ENCODE results near the gene TTLL5.

TTLL5 gene

GRCh38 chr14:75910048-75910447 lies 249.0 kb downstream of the TTLL5 start:
- Histone ChIP-seq H2BK5ac (ENCODE audit: low read depth, low read length, poor library complexity, severe bottlenecking) (no peak overlapping the region), H2BK120ac (ENCODE audit: low read depth, low read length) (no peak overlapping the region), H3K4me2 (ENCODE audit: low read length, poor library complexity, severe bottlenecking) (no peak overlapping the region), H3K79me1 (replicated peaks; ENCODE audit: low read length, poor library complexity, severe bottlenecking) (peaks cover 7% of the 10 kb centered on the region), H3K4me3 (ENCODE audit: insufficient read depth in 1 of 2, low read depth in 1 of 2, low read length in 2 of 2) (no peak overlapping the region), H3K27me3 (ENCODE audit: control insufficient read depth in 1 of 2, insufficient read depth in 1 of 2, low read length in 2 of 2) (no peaks in the 10 kb centered on the region), H3K23ac (ENCODE audit: low read length in 2 of 2) (no peak overlapping the region), H3K4ac (ENCODE audit: low read depth in 1 of 2, low read length in 2 of 2) (no peak overlapping the region), H2BK15ac (ENCODE audit: low read depth, poor library complexity, severe bottlenecking) (no peak overlapping the region), H3K9ac (ENCODE audit: low read length) (no peak overlapping the region), H3K9me3 (ENCODE audit: control insufficient read depth, low read length) (no peaks in the 10 kb centered on the region), H3K36me3 (ENCODE audit: control insufficient read depth in 1 of 2, insufficient read depth in 2 of 2, low read depth in 1 of 2, low read length in 2 of 2) (peaks cover 3 to 7% of the 10 kb centered on the region in 2 experiments), H4K8ac (ENCODE audit: low read length) (no peak overlapping the region), H3K4me1 (ENCODE audit: control insufficient read depth, insufficient read depth, low read depth, low read length) (peaks cover 2% of the 10 kb centered on the region), H2BK12ac (ENCODE audit: low read length in 2 of 2) (no peak overlapping the region), H2AFZ (ENCODE audit: low read depth, low read length) (no peak overlapping the region), H3K18ac (ENCODE audit: low read depth in 1 of 2, low read length in 2 of 2) (no peak overlapping the region), H3K14ac (ENCODE audit: low read length in 2 of 2) (no peak overlapping the region), H3K27ac (ENCODE audit: low read length, poor library complexity, severe bottlenecking) (no peak overlapping the region), H4K91ac (ENCODE audit: low read length) (no peak overlapping the region), H2AK5ac (ENCODE audit: low read length, severe bottlenecking) (no peak overlapping the region)
- WGBS: 84% methylated on average over 2 of the region's 2 CpGs
- DNase-seq: no peak

GRCh38 chr14:75911883-75912282 lies 250.8 kb downstream of the TTLL5 start:
- Histone ChIP-seq H3K27me3 (ENCODE audit: control insufficient read depth in 1 of 2, insufficient read depth in 1 of 2, low read length in 2 of 2) (no peaks in the 10 kb centered on the region), H4K8ac (ENCODE audit: low read length) (no peak overlapping the region), H2BK120ac (ENCODE audit: low read depth, low read length) (no peak overlapping the region), H3K79me1 (replicated peaks; ENCODE audit: low read length, poor library complexity, severe bottlenecking) (peaks cover 4% of the 10 kb centered on the region), H3K4me2 (ENCODE audit: low read length, poor library complexity, severe bottlenecking) (no peak overlapping the region), H2BK15ac (ENCODE audit: low read depth, poor library complexity, severe bottlenecking) (no peak overlapping the region), H3K4me1 (ENCODE audit: control insufficient read depth, insufficient read depth, low read depth, low read length) (no peaks in the 10 kb centered on the region), H3K27ac (ENCODE audit: low read length, poor library complexity, severe bottlenecking) (no peak overlapping the region), H3K14ac (ENCODE audit: low read length in 2 of 2) (no peak overlapping the region), H3K36me3 (ENCODE audit: control insufficient read depth in 1 of 2, insufficient read depth in 2 of 2, low read depth in 1 of 2, low read length in 2 of 2) (peaks cover 3 to 7% of the 10 kb centered on the region in 2 experiments), H3K18ac (ENCODE audit: low read depth in 1 of 2, low read length in 2 of 2) (no peak overlapping the region), H3K4ac (ENCODE audit: low read depth in 1 of 2, low read length in 2 of 2) (no peak overlapping the region), H3K4me3 (ENCODE audit: insufficient read depth in 1 of 2, low read depth in 1 of 2, low read length in 2 of 2) (no peak overlapping the region), H2AK5ac (ENCODE audit: low read length, severe bottlenecking) (no peak overlapping the region), H2BK5ac (ENCODE audit: low read depth, low read length, poor library complexity, severe bottlenecking) (no peak overlapping the region), H3K9me3 (ENCODE audit: control insufficient read depth, low read length) (no peaks in the 10 kb centered on the region), H3K9ac (ENCODE audit: low read length) (no peak overlapping the region), H3K23ac (ENCODE audit: low read length in 2 of 2) (no peak overlapping the region), H2BK12ac (ENCODE audit: low read length in 2 of 2) (no peak overlapping the region), H2AFZ (ENCODE audit: low read depth, low read length) (no peak overlapping the region), H4K91ac (ENCODE audit: low read length) (no peak overlapping the region)
- 59% methylated on average over 7 of the region's 7 CpGs for WGBS
- DNase-seq: no peak

DNA sequence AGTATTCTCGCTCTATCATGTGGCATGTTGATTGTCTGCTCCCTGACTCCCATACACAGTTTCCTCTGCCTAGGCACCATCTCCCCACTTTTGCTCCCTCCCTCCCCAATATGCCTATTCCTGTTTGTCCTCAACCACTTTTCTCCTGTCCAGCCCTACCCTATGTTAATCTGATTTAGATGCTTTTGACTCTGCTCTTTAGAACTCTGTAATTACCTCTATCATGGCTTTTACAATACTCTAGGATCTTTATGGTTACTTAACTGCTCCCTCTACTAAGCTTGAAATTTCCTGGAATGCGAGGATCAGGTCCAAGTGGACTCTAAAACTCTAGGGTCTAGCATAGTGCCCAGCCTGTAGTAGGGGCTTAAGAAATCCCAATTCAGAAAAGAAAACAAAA lies 252.1 kb downstream of the TTLL5 start:
- Histone ChIP-seq H3K4me2 (ENCODE audit: low read length, poor library complexity, severe bottlenecking) (no peak overlapping the region), H2AFZ (ENCODE audit: low read depth, low read length) (no peak overlapping the region), H3K27ac (ENCODE audit: low read length, poor library complexity, severe bottlenecking) (no peak overlapping the region), H2BK5ac (ENCODE audit: low read depth, low read length, poor library complexity, severe bottlenecking) (no peak overlapping the region), H2BK15ac (ENCODE audit: low read depth, poor library complexity, severe bottlenecking) (no peak overlapping the region), H2AK5ac (ENCODE audit: low read length, severe bottlenecking) (no peak overlapping the region), H3K14ac (ENCODE audit: low read length in 2 of 2) (no peak overlapping the region), H3K18ac (ENCODE audit: low read depth in 1 of 2, low read length in 2 of 2) (no peak overlapping the region), H3K4me1 (ENCODE audit: control insufficient read depth, insufficient read depth, low read depth, low read length) (no peaks in the 10 kb centered on the region), H3K23ac (ENCODE audit: low read length in 2 of 2) (no peak overlapping the region), H3K36me3 (ENCODE audit: control insufficient read depth in 1 of 2, insufficient read depth in 2 of 2, low read depth in 1 of 2, low read length in 2 of 2) (peaks cover 3 to 5% of the 10 kb centered on the region in 2 experiments), H3K79me1 (replicated peaks; ENCODE audit: low read length, poor library complexity, severe bottlenecking) (peaks cover 4% of the 10 kb centered on the region), H4K91ac (ENCODE audit: low read length) (no peak overlapping the region), H4K8ac (ENCODE audit: low read length) (no peak overlapping the region), H2BK12ac (ENCODE audit: low read length in 2 of 2) (no peak overlapping the region), H3K4me3 (ENCODE audit: insufficient read depth in 1 of 2, low read depth in 1 of 2, low read length in 2 of 2) (no peak overlapping the region), H2BK120ac (ENCODE audit: low read depth, low read length) (no peak overlapping the region), H3K9ac (ENCODE audit: low read length) (no peak overlapping the region), H3K4ac (ENCODE audit: low read depth in 1 of 2, low read length in 2 of 2) (no peak overlapping the region), H3K9me3 (ENCODE audit: control insufficient read depth, low read length) (no peaks in the 10 kb centered on the region), H3K27me3 (ENCODE audit: control insufficient read depth in 1 of 2, insufficient read depth in 1 of 2, low read length in 2 of 2) (no peaks in the 10 kb centered on the region)
- 98% methylated on average over 2 of the region's 2 CpGs for WGBS
- DNase-seq: no peak

DNA sequence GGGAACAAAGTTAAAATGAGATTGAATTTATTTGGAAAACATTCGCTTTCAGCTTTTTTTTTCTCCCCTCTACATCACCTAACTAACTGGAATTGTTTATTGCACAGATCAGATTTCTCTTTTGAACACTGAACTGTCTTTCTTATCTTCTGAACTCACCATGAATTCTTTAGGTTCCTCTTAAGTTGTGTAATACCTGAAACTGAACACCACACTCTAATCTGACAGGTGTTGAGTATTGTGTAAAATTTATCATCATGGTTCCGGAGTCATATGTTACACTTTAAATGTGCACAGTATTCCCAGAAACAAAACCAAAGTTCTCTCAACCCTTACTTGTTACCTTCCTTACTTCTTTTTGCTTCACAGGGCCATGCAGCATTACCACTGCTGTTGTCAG lies 254.0 kb downstream of the TTLL5 start:
- no peak overlapping the region for H3K18ac ChIP-seq (ENCODE audit: low read depth in 1 of 2, low read length in 2 of 2)
- no peaks in the 10 kb centered on the region for H3K27me3 ChIP-seq (ENCODE audit: control insufficient read depth in 1 of 2, insufficient read depth in 1 of 2, low read length in 2 of 2)

More for the DNA sequence above, 254.0 kb downstream of the TTLL5 start:
- Histone ChIP-seq H2BK120ac (ENCODE audit: low read depth, low read length) (no peak overlapping the region), H3K14ac (ENCODE audit: low read length in 2 of 2) (no peak overlapping the region), H2AK5ac (ENCODE audit: low read length, severe bottlenecking) (no peak overlapping the region), H3K27ac (ENCODE audit: low read length, poor library complexity, severe bottlenecking) (no peak overlapping the region), H2AFZ (ENCODE audit: low read depth, low read length) (no peak overlapping the region), H3K79me1 (replicated peaks; ENCODE audit: low read length, poor library complexity, severe bottlenecking) (peaks cover 4% of the 10 kb centered on the region), H2BK15ac (ENCODE audit: low read depth, poor library complexity, severe bottlenecking) (no peak overlapping the region), H4K91ac (ENCODE audit: low read length) (no peak overlapping the region), H3K9ac (ENCODE audit: low read length) (no peak overlapping the region), H3K4me1 (ENCODE audit: control insufficient read depth, insufficient read depth, low read depth, low read length) (no peaks in the 10 kb centered on the region), H3K36me3 (ENCODE audit: control insufficient read depth in 1 of 2, insufficient read depth in 2 of 2, low read depth in 1 of 2, low read length in 2 of 2) (peaks cover 0 to 3% of the 10 kb centered on the region in 2 experiments), H2BK5ac (ENCODE audit: low read depth, low read length, poor library complexity, severe bottlenecking) (no peak overlapping the region), H3K4me2 (ENCODE audit: low read length, poor library complexity, severe bottlenecking) (no peak overlapping the region), H3K4ac (ENCODE audit: low read depth in 1 of 2, low read length in 2 of 2) (no peak overlapping the region), H4K8ac (ENCODE audit: low read length) (no peak overlapping the region), H3K23ac (ENCODE audit: low read length in 2 of 2) (no peak overlapping the region), H3K9me3 (ENCODE audit: control insufficient read depth, low read length) (no peaks in the 10 kb centered on the region), H3K4me3 (ENCODE audit: insufficient read depth in 1 of 2, low read depth in 1 of 2, low read length in 2 of 2) (no peak overlapping the region), H2BK12ac (ENCODE audit: low read length in 2 of 2) (no peak overlapping the region)
- DNase-seq: no peak
- 100% methylated on average over 1 of the region's 2 CpGs for WGBS
